ENCODE measurements around the gene TSSK6. TPM values are rescaled to one million over a fixed set of nuclear protein-coding genes. Genes with fewer than 3 reads are reported as not detected.

Gene TSSK6
- total RNA-seq, 2 experiments from 2014 or later: 3.8 to 4.4 TPM

GRCh38 chr19:19529783-19530422 is 14.6 kb upstream of the TSSK6 start:
- ChIA-PET POLR2A (no interaction called here), CTCF (interaction anchor here (0.9 to 4.6 kb wide), 3 partner anchors 8 to 115 kb away, joined by 3 to 48 read pairs (median 30); partner anchors contain the start of gene GMIP)
- intact Hi-C loops (cut with DNase I, micrococcal nuclease): loop anchor here in 1 of 2 experiments (5.0 kb wide), 1 partner anchor 202 kb away; the partner anchor contains the start of gene ZNF14
- Mint-ChIP-seq H3K4me3 (no peak overlapping the region), H3K4me1 (peaks cover 8% of the 10 kb centered on the region), H3K9me3 (ENCODE audit: low read depth) (no peaks in the 10 kb centered on the region), H3K27me3 (no peaks in the 10 kb centered on the region), H3K27ac (no peak overlapping the region), H3K36me3 (ENCODE audit: low read depth) (peaks cover 12% of the 10 kb centered on the region)
- DNase-seq: no peak
- ATAC-seq: no peak

- DNase-seq (no peak), ATAC-seq (no peak)
- Mint-ChIP-seq H3K36me3 (ENCODE audit: low read depth) (peaks cover 17% of the 10 kb centered on the region), H3K27ac (no peak within 1 kb of the TSS), H3K27me3 (no peaks in the 10 kb centered on the region), H3K4me3 (no peak within 1 kb of the TSS), H3K4me1 (peaks cover 10% of the 10 kb centered on the region), H3K9me3 (ENCODE audit: low read depth) (no peaks in the 10 kb centered on the region)
- ChIA-PET POLR2A (interaction anchor here (2.2 kb wide), 1 partner anchor 13 kb away, joined by 7 read pairs; the partner anchor contains the start of genes NDUFA13 and TSSK6), CTCF (interaction anchor here (0.5 to 0.6 kb wide), 2 partner anchors 22 to 24 kb away, joined by 3 read pairs; no protein-coding TSS in a partner anchor)
- intact Hi-C loops (cut with DNase I, micrococcal nuclease): no loop called here
Measured at GRCh38 chr19:19528721-19529490, 13.6 kb upstream of the TSSK6 start, which contains the start of gene YJEFN3. TSS of gene YJEFN3 (plus strand) at chr19:19528911. CDS start at chr19:19528933, 22 bp downstream.

GRCh38 chr19:19527674-19528625 is 12.6 kb upstream of the TSSK6 start:
- Mint-ChIP-seq H3K27me3 (no peaks in the 10 kb centered on the region), H3K36me3 (ENCODE audit: low read depth) (peaks cover 19% of the 10 kb centered on the region), H3K9me3 (ENCODE audit: low read depth) (no peaks in the 10 kb centered on the region), H3K27ac (no peak overlapping the region), H3K4me3 (no peak overlapping the region), H3K4me1 (peaks cover 10% of the 10 kb centered on the region)
- ATAC-seq: no peak
- intact Hi-C loops (cut with DNase I, micrococcal nuclease): no loop called here
- ChIA-PET POLR2A (interaction anchor here (2.2 kb wide), 1 partner anchor 12 kb away, joined by 7 read pairs; the partner anchor contains the start of genes NDUFA13 and TSSK6), CTCF (no interaction called here)
- no peak for DNase-seq

- peaks cover 12% of the 10 kb centered on the region for H3K4me1 Mint-ChIP-seq
- no peak overlapping the region for H3K27ac Mint-ChIP-seq
- H3K4me3 Mint-ChIP-seq: no peak overlapping the region
Measured at GRCh38 chr19:19527371-19527656, 12.0 kb upstream of the TSSK6 start.

GRCh38 chr19:19526581-19527370 is 11.4 kb upstream of the TSSK6 start:
- CTCF ChIA-PET: no interaction called here
- H3K9me3 Mint-ChIP-seq (ENCODE audit: low read depth): no peaks in the 10 kb centered on the region
- no peak overlapping the region for H3K4me3 Mint-ChIP-seq
- no peak for ATAC-seq
- POLR2A ChIA-PET: interaction anchor here (2.2 kb wide), 1 partner anchor 11 kb away, joined by 7 read pairs; the partner anchor contains the start of genes NDUFA13 and TSSK6
- H3K36me3 Mint-ChIP-seq (ENCODE audit: low read depth): peaks cover 15% of the 10 kb centered on the region
- intact Hi-C loops (cut with DNase I, micrococcal nuclease): no loop called here
- no peak overlapping the region for H3K27ac Mint-ChIP-seq
- no peak for DNase-seq
- H3K27me3 Mint-ChIP-seq: no peaks in the 10 kb centered on the region
- peaks cover 8% of the 10 kb centered on the region for H3K4me1 Mint-ChIP-seq

More at GRCh38 chr19:19527371-19527656, 12.0 kb upstream of the TSSK6 start:
- intact Hi-C loops (cut with DNase I, micrococcal nuclease): no loop called here
- POLR2A ChIA-PET: interaction anchor here (2.2 kb wide), 1 partner anchor 11 kb away, joined by 7 read pairs; the partner anchor contains the start of genes NDUFA13 and TSSK6
- CTCF ChIA-PET: no interaction called here
- Mint-ChIP-seq H3K27me3 (no peaks in the 10 kb centered on the region), H3K9me3 (ENCODE audit: low read depth) (no peaks in the 10 kb centered on the region), H3K36me3 (ENCODE audit: low read depth) (peaks cover 19% of the 10 kb centered on the region)
- no peak for DNase-seq
- no peak for ATAC-seq

- ChIA-PET CTCF (no interaction called here), POLR2A (no interaction called here)
- no peaks in the 10 kb centered on the region for H3K27me3 Mint-ChIP-seq
- H3K27ac Mint-ChIP-seq: no peak overlapping the region
- H3K9me3 Mint-ChIP-seq (ENCODE audit: low read depth): no peaks in the 10 kb centered on the region
- peaks cover 12% of the 10 kb centered on the region for H3K4me1 Mint-ChIP-seq
- ATAC-seq: no peak
- H3K4me3 Mint-ChIP-seq: no peak overlapping the region
- no peak for DNase-seq
- H3K36me3 Mint-ChIP-seq (ENCODE audit: low read depth): peaks cover 19% of the 10 kb centered on the region
- intact Hi-C loops (cut with DNase I, micrococcal nuclease): no loop called here
Measured at GRCh38 chr19:19525611-19526380, 10.4 kb upstream of the TSSK6 start.

GRCh38 chr19:19524053-19524452 is 8.7 kb upstream of the TSSK6 start:
- DNase-seq: no peak
- CTCF ChIA-PET: interaction anchor here (1.2 kb wide), 1 partner anchor 8 kb away, joined by 5 read pairs; no protein-coding TSS in a partner anchor

GRCh38 chr19:19523177-19523576 is 7.8 kb upstream of the TSSK6 start:
- ChIA-PET POLR2A (no interaction called here), CTCF (interaction anchor here (1.2 kb wide), 1 partner anchor 9 kb away, joined by 5 read pairs; no protein-coding TSS in a partner anchor)
- Mint-ChIP-seq H3K36me3 (ENCODE audit: low read depth) (peaks cover 32% of the 10 kb centered on the region), H3K27ac (peak overlapping the region; percentile 37), H3K27me3 (no peaks in the 10 kb centered on the region), H3K4me3 (no peak overlapping the region), H3K4me1 (peaks cover 23% of the 10 kb centered on the region), H3K9me3 (ENCODE audit: low read depth) (no peaks in the 10 kb centered on the region)
- intact Hi-C loops (cut with DNase I, micrococcal nuclease): no loop called here
- no peak for ATAC-seq
- no peak for DNase-seq

More at GRCh38 chr19:19524053-19524452, 8.7 kb upstream of the TSSK6 start:
- Mint-ChIP-seq H3K27ac (no peak overlapping the region), H3K27me3 (no peaks in the 10 kb centered on the region), H3K4me3 (no peak overlapping the region), H3K36me3 (ENCODE audit: low read depth) (peaks cover 31% of the 10 kb centered on the region), H3K4me1 (peaks cover 22% of the 10 kb centered on the region), H3K9me3 (ENCODE audit: low read depth) (no peaks in the 10 kb centered on the region)
- ATAC-seq: no peak
- intact Hi-C loops (cut with DNase I, micrococcal nuclease): no loop called here
- POLR2A ChIA-PET: no interaction called here

GRCh38 chr19:19520989-19521388 is 5.6 kb upstream of the TSSK6 start:
- H3K36me3 Mint-ChIP-seq (ENCODE audit: low read depth): peaks cover 27% of the 10 kb centered on the region
- no peak overlapping the region for H3K27ac Mint-ChIP-seq
- intact Hi-C loops (cut with DNase I, micrococcal nuclease): no loop called here
- ATAC-seq (no peak), DNase-seq (no peak)
- H3K27me3 Mint-ChIP-seq: no peaks in the 10 kb centered on the region
- ChIA-PET CTCF (interaction anchor here (1.7 kb wide), 1 partner anchor 11 kb away, joined by 7 read pairs; no protein-coding TSS in a partner anchor), POLR2A (no interaction called here)
- H3K4me1 Mint-ChIP-seq: peaks cover 34% of the 10 kb centered on the region
- H3K9me3 Mint-ChIP-seq (ENCODE audit: low read depth): no peaks in the 10 kb centered on the region
- H3K4me3 Mint-ChIP-seq: no peak overlapping the region

GRCh38 chr19:19517235-19517619 is 1.9 kb upstream of the TSSK6 start:
- Mint-ChIP-seq H3K27me3 (no peaks in the 10 kb centered on the region), H3K36me3 (ENCODE audit: low read depth) (peaks cover 22% of the 10 kb centered on the region), H3K27ac (peak overlapping the region; percentile 92), H3K9me3 (ENCODE audit: low read depth) (no peaks in the 10 kb centered on the region), H3K4me1 (peaks cover 27% of the 10 kb centered on the region), H3K4me3 (peak overlapping the region; percentile 83)
- intact Hi-C loops (cut with DNase I, micrococcal nuclease): loop anchor here in 1 of 2 experiments (2.0 kb wide), 1 partner anchor 216 kb away; the partner anchor contains the start of gene ZNF14
- ChIA-PET POLR2A (interaction anchor here (0.7 to 1.6 kb wide), 2 partner anchors 24 to 131 kb away, joined by 4 read pairs; no protein-coding TSS in a partner anchor), CTCF (no interaction called here)
- DNase-seq (no peak), ATAC-seq (no peak)
